DOHH2 (cell line): ENCODE results near the gene CACHD1.

Experiments
- EZH2phosphoT487 ChIP-seq: fragments of 200-600 bp; sonication (generic); IDR thresholded peaks from 2 replicates; pipeline ENCODE4 v1.6.1; 2017; ENCODE audit warnings: borderline replicate concordance, mild to moderate bottlenecking, antibody characterized with exemption, low read length, moderate library complexity, mixed read lengths
- TF ChIP-seq, protein P1 (sequence below): fragments of 200-600 bp; sonication (generic); IDR thresholded peaks from one replicate; pipeline ENCODE4 v1.5.1; 2014; ENCODE audit warnings: antibody characterized with exemption, mild to moderate bottlenecking, low read depth, low read length; ENCODE audit not compliant: poor library complexity, severe bottlenecking

DNA sequence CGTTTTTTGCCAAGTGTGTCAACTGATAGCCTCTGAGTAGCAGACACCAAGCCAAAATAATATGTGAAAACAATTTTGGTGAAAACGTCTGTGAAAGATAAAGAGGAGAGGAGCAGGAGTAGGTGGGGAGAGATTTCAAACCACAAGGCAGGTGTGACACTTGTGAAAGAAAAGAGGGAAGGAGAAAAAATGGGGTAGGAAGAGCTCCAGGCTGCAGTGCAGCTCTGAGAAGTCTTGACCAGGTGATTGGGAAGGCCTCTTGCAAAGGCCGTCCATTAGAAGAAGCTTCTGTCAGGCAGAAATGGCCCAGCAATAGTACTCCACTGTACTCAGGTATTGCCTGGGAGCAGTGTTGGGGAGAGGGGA lies 264.3 kb downstream of the CACHD1 start:
- TF ChIP-seq, protein P1, sequence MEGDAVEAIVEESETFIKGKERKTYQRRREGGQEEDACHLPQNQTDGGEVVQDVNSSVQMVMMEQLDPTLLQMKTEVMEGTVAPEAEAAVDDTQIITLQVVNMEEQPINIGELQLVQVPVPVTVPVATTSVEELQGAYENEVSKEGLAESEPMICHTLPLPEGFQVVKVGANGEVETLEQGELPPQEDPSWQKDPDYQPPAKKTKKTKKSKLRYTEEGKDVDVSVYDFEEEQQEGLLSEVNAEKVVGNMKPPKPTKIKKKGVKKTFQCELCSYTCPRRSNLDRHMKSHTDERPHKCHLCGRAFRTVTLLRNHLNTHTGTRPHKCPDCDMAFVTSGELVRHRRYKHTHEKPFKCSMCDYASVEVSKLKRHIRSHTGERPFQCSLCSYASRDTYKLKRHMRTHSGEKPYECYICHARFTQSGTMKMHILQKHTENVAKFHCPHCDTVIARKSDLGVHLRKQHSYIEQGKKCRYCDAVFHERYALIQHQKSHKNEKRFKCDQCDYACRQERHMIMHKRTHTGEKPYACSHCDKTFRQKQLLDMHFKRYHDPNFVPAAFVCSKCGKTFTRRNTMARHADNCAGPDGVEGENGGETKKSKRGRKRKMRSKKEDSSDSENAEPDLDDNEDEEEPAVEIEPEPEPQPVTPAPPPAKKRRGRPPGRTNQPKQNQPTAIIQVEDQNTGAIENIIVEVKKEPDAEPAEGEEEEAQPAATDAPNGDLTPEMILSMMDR: no peak
- TF ChIP-seq EZH2phosphoT487: no peak
